ENCODE measurements around the gene JAZF1.

The JAZF1 gene

GRCh38 chr7:28107960-28108359 lies 72.6 kb downstream of the JAZF1 start:
- H3K4me1 ChIP-seq (ENCODE audit: control insufficient read depth in 2 of 2, insufficient read depth in 1 of 2, low read depth in 1 of 2, low read length in 2 of 2), result peaks cover 0 to 3% of the 10 kb centered on the region in 2 donors
- H3K27me3 ChIP-seq (ENCODE audit: control insufficient read depth in 3 of 3, insufficient read depth in 3 of 3, low read depth in 1 of 3, low read length in 3 of 3), result peaks cover 0 to 16% (median 0%) of the 10 kb centered on the region in 3 experiments
- H2BK12ac ChIP-seq (ENCODE audit: low read length), result no peak overlapping the region
- no peak overlapping the region for H2BK5ac ChIP-seq (ENCODE audit: low read length)
- WGBS, 2 donors (ENCODE audit: extremely low coverage in 2 of 2, insufficient read length in 2 of 2, insufficient replicate concordance in 1 of 2), result no CpG with 5 or more reads among the region's 3 CpGs
- H3K36me3 ChIP-seq (replicated peaks in 1 of 2; ENCODE audit: control insufficient read depth in 2 of 2, insufficient read depth in 2 of 2, low read length in 2 of 2), result no peaks in the 10 kb centered on the region
- no peak overlapping the region for H3K9ac ChIP-seq (ENCODE audit: low read depth, low read length, poor library complexity)
- H3K4me3 ChIP-seq (ENCODE audit: low read length in 2 of 2), result no peak overlapping the region
- no peak overlapping the region for H2AK5ac ChIP-seq (ENCODE audit: low read depth, low read length)
- H3K9me3 ChIP-seq (replicated peaks in 1 of 2; ENCODE audit: control insufficient read depth in 2 of 2, insufficient read depth in 1 of 2, low read depth in 1 of 2, low read length in 2 of 2), result peaks cover 0 to 2% of the 10 kb centered on the region in 2 donors
- H4K8ac ChIP-seq (ENCODE audit: low read depth, low read length), result no peak overlapping the region
- no peak overlapping the region for H4K91ac ChIP-seq (ENCODE audit: low read depth, low read length, poor library complexity)
- H2AFZ ChIP-seq (ENCODE audit: low read length), result no peak overlapping the region
- DNase-seq (ENCODE audit: low spot score), result no peak
- no peak overlapping the region for H3K18ac ChIP-seq (ENCODE audit: low read length)
- no peak overlapping the region for H3K14ac ChIP-seq (ENCODE audit: low read length)
- H3K4me2 ChIP-seq (ENCODE audit: insufficient read depth, low read length, poor library complexity, severe bottlenecking), result no peak overlapping the region
- H3K23ac ChIP-seq (ENCODE audit: low read depth, low read length, poor library complexity), result no peak overlapping the region
- H3K4ac ChIP-seq (ENCODE audit: low read length), result no peak overlapping the region
- H2BK15ac ChIP-seq (ENCODE audit: low read length), result no peak overlapping the region
- H3K27ac ChIP-seq (replicated peaks; ENCODE audit: low read length), result no peak overlapping the region
- H3K79me1 ChIP-seq (ENCODE audit: low read depth, low read length), result no peaks in the 10 kb centered on the region
- H2BK120ac ChIP-seq (ENCODE audit: low read depth, low read length), result no peak overlapping the region

DNA sequence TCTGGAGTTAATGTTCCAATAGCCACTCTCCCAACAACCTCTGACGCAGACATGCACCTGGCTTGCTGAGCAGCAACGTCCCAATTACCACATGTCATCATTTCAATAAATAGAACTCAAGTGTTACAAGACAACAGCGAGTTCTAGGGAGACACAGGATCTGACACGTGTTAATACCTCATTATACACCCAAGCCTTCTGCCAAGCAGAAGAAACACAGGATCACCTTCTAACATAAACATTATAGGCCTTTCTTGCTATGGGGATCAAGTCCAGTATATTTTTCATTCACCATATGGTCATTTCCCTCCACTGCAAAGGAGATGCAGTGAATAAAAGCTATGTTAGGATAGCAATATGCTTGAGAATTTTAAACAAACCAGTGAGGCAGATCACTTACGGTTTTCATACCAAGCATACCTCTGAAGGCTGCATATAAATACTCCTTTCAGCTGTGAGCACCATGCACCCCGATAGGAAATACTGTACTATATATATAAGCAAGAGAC lies 74.2 kb downstream of the JAZF1 start:
- H3K4me3 ChIP-seq (ENCODE audit: low read length in 2 of 2), result no peak overlapping the region
- no peak overlapping the region for H3K14ac ChIP-seq (ENCODE audit: low read length)
- H3K36me3 ChIP-seq (replicated peaks in 1 of 2; ENCODE audit: control insufficient read depth in 2 of 2, insufficient read depth in 2 of 2, low read length in 2 of 2), result no peaks in the 10 kb centered on the region
- no peak overlapping the region for H2BK120ac ChIP-seq (ENCODE audit: low read depth, low read length)
- H4K91ac ChIP-seq (ENCODE audit: low read depth, low read length, poor library complexity), result no peak overlapping the region
- no peak overlapping the region for H3K27ac ChIP-seq (replicated peaks; ENCODE audit: low read length)
- H3K9ac ChIP-seq (ENCODE audit: low read depth, low read length, poor library complexity), result no peak overlapping the region
- H3K4ac ChIP-seq (ENCODE audit: low read length), result no peak overlapping the region
- no peaks in the 10 kb centered on the region for H3K79me1 ChIP-seq (ENCODE audit: low read depth, low read length)
- H3K27me3 ChIP-seq (ENCODE audit: control insufficient read depth in 3 of 3, insufficient read depth in 3 of 3, low read depth in 1 of 3, low read length in 3 of 3), result peaks cover 0 to 16% (median 0%) of the 10 kb centered on the region in 3 experiments
- no peak overlapping the region for H2BK15ac ChIP-seq (ENCODE audit: low read length)
- H4K8ac ChIP-seq (ENCODE audit: low read depth, low read length), result no peak overlapping the region
- no peak overlapping the region for H3K23ac ChIP-seq (ENCODE audit: low read depth, low read length, poor library complexity)
- no peak overlapping the region for H2AK5ac ChIP-seq (ENCODE audit: low read depth, low read length)
- H3K4me1 ChIP-seq (ENCODE audit: control insufficient read depth in 2 of 2, insufficient read depth in 1 of 2, low read depth in 1 of 2, low read length in 2 of 2), result peaks cover 0 to 3% of the 10 kb centered on the region in 2 donors
- H3K9me3 ChIP-seq (replicated peaks in 1 of 2; ENCODE audit: control insufficient read depth in 2 of 2, insufficient read depth in 1 of 2, low read depth in 1 of 2, low read length in 2 of 2), result peaks cover 0 to 2% of the 10 kb centered on the region in 2 donors
- DNase-seq (ENCODE audit: low spot score), result no peak
- no peak overlapping the region for H3K18ac ChIP-seq (ENCODE audit: low read length)
- no CpG with 5 or more reads among the region's 6 CpGs for WGBS, 2 donors (ENCODE audit: extremely low coverage in 2 of 2, insufficient read length in 2 of 2, insufficient replicate concordance in 1 of 2)
- no peak overlapping the region for H3K4me2 ChIP-seq (ENCODE audit: insufficient read depth, low read length, poor library complexity, severe bottlenecking)
- no peak overlapping the region for H2BK5ac ChIP-seq (ENCODE audit: low read length)
- H2BK12ac ChIP-seq (ENCODE audit: low read length), result no peak overlapping the region
- no peak overlapping the region for H2AFZ ChIP-seq (ENCODE audit: low read length)

GRCh38 chr7:28105234-28105633 lies 75.4 kb downstream of the JAZF1 start:
- Histone ChIP-seq H3K27me3 (ENCODE audit: control insufficient read depth in 3 of 3, insufficient read depth in 3 of 3, low read depth in 1 of 3, low read length in 3 of 3) (peaks cover 0 to 16% (median 0%) of the 10 kb centered on the region in 3 experiments), H3K9ac (ENCODE audit: low read depth, low read length, poor library complexity) (no peak overlapping the region), H3K27ac (replicated peaks; ENCODE audit: low read length) (no peak overlapping the region), H2AFZ (ENCODE audit: low read length) (no peak overlapping the region), H2BK12ac (ENCODE audit: low read length) (no peak overlapping the region), H3K79me1 (ENCODE audit: low read depth, low read length) (no peaks in the 10 kb centered on the region), H3K4me2 (ENCODE audit: insufficient read depth, low read length, poor library complexity, severe bottlenecking) (no peak overlapping the region), H2BK5ac (ENCODE audit: low read length) (no peak overlapping the region), H4K91ac (ENCODE audit: low read depth, low read length, poor library complexity) (no peak overlapping the region), H3K4ac (ENCODE audit: low read length) (no peak overlapping the region), H2AK5ac (ENCODE audit: low read depth, low read length) (no peak overlapping the region), H4K8ac (ENCODE audit: low read depth, low read length) (no peak overlapping the region), H3K36me3 (replicated peaks in 1 of 2; ENCODE audit: control insufficient read depth in 2 of 2, insufficient read depth in 2 of 2, low read length in 2 of 2) (no peaks in the 10 kb centered on the region), H3K23ac (ENCODE audit: low read depth, low read length, poor library complexity) (no peak overlapping the region), H3K9me3 (replicated peaks in 1 of 2; ENCODE audit: control insufficient read depth in 2 of 2, insufficient read depth in 1 of 2, low read depth in 1 of 2, low read length in 2 of 2) (peaks cover 0 to 2% of the 10 kb centered on the region in 2 donors), H2BK120ac (ENCODE audit: low read depth, low read length) (no peak overlapping the region), H3K18ac (ENCODE audit: low read length) (no peak overlapping the region), H3K4me3 (ENCODE audit: low read length in 2 of 2) (no peak overlapping the region), H3K4me1 (ENCODE audit: control insufficient read depth in 2 of 2, insufficient read depth in 1 of 2, low read depth in 1 of 2, low read length in 2 of 2) (peaks cover 0 to 3% of the 10 kb centered on the region in 2 donors), H2BK15ac (ENCODE audit: low read length) (no peak overlapping the region), H3K14ac (ENCODE audit: low read length) (no peak overlapping the region)
- no peak for DNase-seq (ENCODE audit: low spot score)
- no CpG with 5 or more reads among the region's 6 CpGs for WGBS, 2 donors (ENCODE audit: extremely low coverage in 2 of 2, insufficient read length in 2 of 2, insufficient replicate concordance in 1 of 2)

GRCh38 chr7:28104811-28105210 lies 75.8 kb downstream of the JAZF1 start:
- Histone ChIP-seq H4K91ac (ENCODE audit: low read depth, low read length, poor library complexity) (no peak overlapping the region), H2AK5ac (ENCODE audit: low read depth, low read length) (no peak overlapping the region), H2BK12ac (ENCODE audit: low read length) (no peak overlapping the region), H2BK120ac (ENCODE audit: low read depth, low read length) (no peak overlapping the region), H3K14ac (ENCODE audit: low read length) (no peak overlapping the region), H3K9me3 (replicated peaks in 1 of 2; ENCODE audit: control insufficient read depth in 2 of 2, insufficient read depth in 1 of 2, low read depth in 1 of 2, low read length in 2 of 2) (peaks cover 0 to 2% of the 10 kb centered on the region in 2 donors), H3K27ac (replicated peaks; ENCODE audit: low read length) (no peak overlapping the region), H3K9ac (ENCODE audit: low read depth, low read length, poor library complexity) (no peak overlapping the region), H3K4ac (ENCODE audit: low read length) (no peak overlapping the region), H2BK15ac (ENCODE audit: low read length) (no peak overlapping the region), H3K79me1 (ENCODE audit: low read depth, low read length) (no peaks in the 10 kb centered on the region), H3K27me3 (ENCODE audit: control insufficient read depth in 3 of 3, insufficient read depth in 3 of 3, low read depth in 1 of 3, low read length in 3 of 3) (peaks cover 0 to 16% (median 0%) of the 10 kb centered on the region in 3 experiments), H2BK5ac (ENCODE audit: low read length) (no peak overlapping the region), H3K18ac (ENCODE audit: low read length) (no peak overlapping the region), H3K4me3 (ENCODE audit: low read length in 2 of 2) (no peak overlapping the region), H3K23ac (ENCODE audit: low read depth, low read length, poor library complexity) (no peak overlapping the region), H4K8ac (ENCODE audit: low read depth, low read length) (no peak overlapping the region), H3K4me1 (ENCODE audit: control insufficient read depth in 2 of 2, insufficient read depth in 1 of 2, low read depth in 1 of 2, low read length in 2 of 2) (peaks cover 0 to 3% of the 10 kb centered on the region in 2 donors), H3K36me3 (replicated peaks in 1 of 2; ENCODE audit: control insufficient read depth in 2 of 2, insufficient read depth in 2 of 2, low read length in 2 of 2) (no peaks in the 10 kb centered on the region), H3K4me2 (ENCODE audit: insufficient read depth, low read length, poor library complexity, severe bottlenecking) (no peak overlapping the region), H2AFZ (ENCODE audit: low read length) (no peak overlapping the region)
- whole genome bisulfite sequencing, 2 donors (ENCODE audit: extremely low coverage in 2 of 2, insufficient read length in 2 of 2, insufficient replicate concordance in 1 of 2), result no CpG with 5 or more reads among the region's 4 CpGs
- DNase-seq (ENCODE audit: low spot score), result no peak
